Measurements from ENCODE around the gene RPS25. TPM values are rescaled to one million over a fixed set of nuclear protein-coding genes. Genes with fewer than 3 reads are reported as not detected.
A peak's percentile ranks its signal among the peaks of the same experiment; 100 is the strongest.
"Not testable (repeated sequence)": the region's sequence is repeated elsewhere in the genome, so short reads cannot be mapped to it uniquely, and the experiment has no call there.

Gene RPS25
- total RNA-seq, 1 donor from 2014 or later = 705 TPM

GRCh38 chr11:119038884-119039283 lies 20.7 kb upstream of the RPS25 start:
- no peak for DNase-seq

DNA sequence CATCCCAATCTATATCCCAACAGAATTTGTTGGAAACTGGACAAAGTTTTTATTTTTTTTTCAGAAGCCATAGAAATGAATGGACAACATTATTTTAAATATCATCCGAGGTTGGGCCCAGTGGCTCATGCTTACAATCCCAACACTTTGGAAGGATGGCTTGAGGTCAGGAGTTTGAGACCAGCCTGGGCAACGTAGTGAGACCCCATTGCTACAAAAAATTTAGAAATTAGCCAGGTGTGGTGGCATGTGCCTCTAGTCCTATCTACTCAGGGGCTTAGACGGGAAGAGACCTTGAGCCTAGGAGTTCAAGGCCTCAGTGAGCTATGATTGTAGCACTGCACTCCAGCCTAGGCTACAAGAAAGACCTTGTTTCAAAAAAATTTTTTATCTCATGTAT lies 16.7 kb upstream of the RPS25 start:
- no peak for DNase-seq

DNA sequence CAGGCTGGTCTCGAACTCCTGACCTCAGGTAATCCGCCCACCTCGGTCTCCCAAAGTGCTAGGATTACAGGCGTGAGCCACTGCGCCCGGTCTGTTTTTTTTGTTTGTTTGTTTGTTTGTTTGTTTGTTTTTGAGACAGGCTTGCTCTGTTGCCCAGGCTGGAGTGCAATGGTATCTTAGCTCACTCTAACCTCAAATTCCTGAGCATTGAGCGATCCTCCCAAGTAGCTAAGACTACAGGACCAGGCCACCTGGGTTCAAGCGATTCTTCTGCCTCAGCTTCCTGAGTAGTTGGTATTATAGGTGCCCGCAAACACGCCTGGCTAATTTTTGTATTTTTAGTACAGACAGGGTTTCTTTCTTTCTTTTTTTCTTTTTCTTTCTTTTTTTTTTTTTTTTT lies 15.3 kb upstream of the RPS25 start:
- DNase-seq = not testable (repeated sequence)

DNA sequence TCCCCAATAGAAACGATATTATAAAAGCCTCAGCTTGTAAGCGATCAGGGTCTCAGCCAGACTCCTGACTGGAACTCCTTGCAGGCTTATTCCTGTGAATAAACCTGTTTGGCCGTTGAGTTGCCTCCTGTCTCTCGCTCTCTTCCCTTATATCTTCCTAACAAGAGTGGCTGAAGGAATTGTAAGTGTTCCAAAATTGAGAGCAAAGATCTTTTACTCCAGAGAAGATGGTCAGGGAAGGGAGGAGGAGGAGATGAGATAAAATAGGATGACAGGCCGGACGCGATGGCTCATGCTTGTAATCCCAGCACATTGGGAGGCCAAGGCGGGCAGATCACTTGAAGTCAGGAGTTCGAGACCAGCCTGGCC lies 13.8 kb upstream of the RPS25 start:
- DNase-seq = no peak

DNA sequence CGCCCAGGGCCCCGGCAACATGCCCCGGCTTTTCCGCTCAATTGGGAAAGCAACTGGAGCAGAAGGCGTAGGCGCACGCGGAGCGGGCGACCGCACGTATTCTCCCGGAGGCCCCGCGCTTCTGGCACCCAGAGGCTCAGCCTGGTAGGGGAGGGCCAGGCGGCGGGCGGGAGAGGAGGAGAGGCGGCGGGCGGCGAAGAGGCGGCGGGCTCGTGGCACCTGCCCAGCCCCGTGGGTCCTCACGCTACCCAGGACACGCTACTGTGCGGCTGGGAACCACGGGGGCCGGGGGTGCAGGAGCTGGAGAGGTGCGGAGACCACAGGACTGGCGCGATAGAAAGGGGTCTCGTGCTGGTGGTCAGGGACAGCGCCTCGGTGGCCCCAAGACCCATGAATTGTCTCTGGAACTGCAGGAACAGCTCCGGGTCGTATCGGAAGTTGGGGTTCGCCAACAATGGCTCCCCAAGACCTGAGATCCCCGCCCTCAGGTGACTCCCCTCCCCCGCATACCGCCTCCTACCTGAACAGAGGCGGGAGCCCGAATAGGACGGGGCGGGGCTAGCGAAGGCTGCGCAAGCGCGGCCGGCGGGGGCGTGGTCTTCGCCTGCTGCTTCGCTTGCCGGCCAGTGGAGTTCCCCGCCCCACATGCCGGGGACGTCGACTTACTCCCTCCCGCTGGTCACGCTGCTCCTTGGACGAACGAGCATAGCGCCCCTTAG lies 12.3 kb upstream of the RPS25 start, which contains the start of gene SLC37A4:
TSS of gene SLC37A4 (minus strand) at position 549 of the 719 bp plus-strand sequence.
- DNase-seq = peak; percentile 95

DNA sequence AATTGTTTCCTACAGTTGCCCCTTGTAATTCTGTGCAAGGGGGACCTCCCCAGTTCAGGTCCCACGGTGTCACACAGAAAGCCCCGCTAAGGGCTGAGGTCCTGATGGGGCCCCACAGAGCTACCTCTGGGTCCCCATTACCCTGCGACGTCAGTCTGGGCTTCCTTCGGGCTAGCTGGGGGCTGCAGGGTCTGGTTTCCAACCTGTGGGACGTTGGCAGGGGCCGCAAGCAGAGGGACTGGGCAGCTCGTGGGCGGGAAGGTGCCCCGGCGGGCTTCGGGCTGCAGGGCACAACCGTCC lies 11.8 kb upstream of the RPS25 start:
- DNase-seq = no peak

- no peak for DNase-seq
Observed at GRCh38 chr11:119029340-119030028, 11.3 kb upstream of the RPS25 start.

GRCh38 chr11:119029069-119029339 lies 10.9 kb upstream of the RPS25 start:
- no peak for DNase-seq

DNA sequence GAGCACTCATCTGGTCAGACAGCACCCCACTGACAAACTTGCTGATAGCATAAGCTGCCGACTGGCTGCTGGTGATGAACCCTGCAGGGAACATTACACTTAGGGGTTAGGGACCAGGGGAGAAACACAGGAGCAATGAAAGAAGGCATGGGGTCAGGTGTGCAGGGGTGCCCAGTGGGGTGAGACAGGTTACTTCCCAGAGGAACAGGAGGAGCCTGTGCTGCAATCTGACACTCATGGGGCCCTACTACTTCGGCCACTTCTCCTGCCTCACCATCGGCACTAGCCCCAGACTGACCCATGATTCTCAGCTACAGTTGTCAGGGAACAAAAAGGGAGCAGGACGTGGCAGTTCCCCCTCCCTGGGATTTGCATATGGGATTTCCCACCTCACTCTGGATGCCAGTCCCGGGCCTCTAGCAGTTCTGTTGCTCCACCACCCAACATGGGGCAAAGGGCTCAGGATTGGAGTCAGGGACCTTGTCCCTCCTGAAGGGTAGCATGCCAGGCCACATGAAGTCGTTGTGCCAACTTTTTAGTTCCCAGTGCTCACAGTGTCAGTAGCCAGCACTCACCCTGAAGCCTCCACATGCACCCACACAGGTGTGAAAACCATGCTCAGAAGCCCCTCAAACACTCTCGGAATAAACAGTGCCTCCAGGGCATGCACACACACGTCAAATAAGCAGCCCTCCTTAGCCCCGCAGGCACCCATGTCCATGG lies 10.4 kb upstream of the RPS25 start:
- DNase-seq = no peak

GRCh38 chr11:119027561-119028345 lies 9.6 kb upstream of the RPS25 start:
- DNase-seq = no peak

DNA sequence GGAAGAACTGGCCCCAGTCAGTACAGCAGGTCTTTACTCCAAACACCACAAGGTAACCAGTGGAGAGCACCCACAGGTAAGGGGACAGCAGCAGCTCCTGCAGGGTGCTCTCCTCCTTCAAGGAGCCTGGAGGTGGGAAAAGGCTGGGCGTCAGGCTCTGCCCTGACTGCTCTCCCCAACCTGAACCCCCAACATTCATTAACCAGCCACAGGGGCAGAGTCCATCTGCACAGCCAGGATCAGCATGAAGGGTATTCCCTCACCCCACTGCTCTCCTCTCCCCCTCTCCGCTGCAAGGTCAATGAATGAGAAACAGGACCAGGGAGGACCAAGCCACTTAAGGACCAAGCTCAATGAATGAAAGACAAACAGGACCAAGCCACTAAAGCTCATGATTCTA lies 8.8 kb upstream of the RPS25 start:
- DNase-seq = no peak

DNA sequence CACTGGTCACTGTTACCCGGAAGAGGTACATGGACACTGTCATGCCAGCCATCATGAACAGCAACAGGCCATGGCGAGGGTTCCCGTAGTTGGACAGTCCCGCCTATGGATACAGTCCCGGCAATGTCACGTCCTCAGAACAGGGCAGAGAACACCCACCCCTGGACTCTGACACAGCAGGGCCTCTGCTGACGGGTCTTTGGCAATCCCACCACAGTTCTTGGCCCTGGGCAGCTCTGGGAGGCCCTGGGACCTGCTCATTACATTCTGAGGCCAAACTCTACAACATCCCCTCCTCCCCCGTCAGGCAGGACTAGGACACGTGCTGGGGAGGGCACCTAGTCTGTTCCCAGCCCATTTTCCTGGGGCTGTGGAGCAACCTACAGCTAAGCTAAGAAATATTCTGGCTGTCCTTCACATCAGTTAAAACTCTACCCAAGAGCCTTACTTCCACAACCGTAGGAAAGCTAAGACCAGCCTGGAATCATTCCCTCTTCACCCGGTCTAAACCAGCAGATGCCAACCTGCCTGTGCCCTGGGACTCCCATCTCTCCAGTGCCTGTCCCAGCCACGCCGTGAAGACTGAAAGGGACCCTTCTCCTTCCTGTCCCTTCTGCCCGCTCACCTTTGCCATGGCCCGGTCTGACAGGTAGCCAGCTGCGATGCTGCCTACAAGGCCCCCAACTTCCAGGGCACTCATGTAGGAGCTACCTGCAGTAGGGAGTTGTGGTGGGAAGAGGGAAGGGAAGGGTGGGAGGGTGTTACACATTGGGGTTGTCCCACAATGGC lies 8.0 kb upstream of the RPS25 start:
- DNase-seq = no peak

DNA sequence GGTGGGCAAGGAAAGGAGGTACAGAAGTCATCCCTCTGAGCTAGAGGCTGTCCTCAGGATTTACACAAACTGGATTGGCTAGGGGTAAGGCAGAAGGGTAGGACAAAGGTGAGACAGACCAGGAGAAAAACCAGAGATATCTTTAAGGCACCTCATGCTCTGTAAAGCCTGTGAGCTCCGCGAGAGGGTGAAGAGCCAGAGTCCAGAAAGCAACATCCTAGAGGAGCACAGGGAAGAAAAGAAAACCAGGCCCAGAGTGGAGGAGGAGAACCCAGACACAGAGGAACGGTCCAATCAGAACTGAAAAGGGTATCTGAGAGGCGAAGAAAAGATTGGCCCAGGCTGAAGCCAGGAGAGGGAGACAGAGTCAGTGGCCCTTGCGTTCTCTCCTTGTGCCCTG lies 7.4 kb upstream of the RPS25 start:
- no peak for DNase-seq

DNA sequence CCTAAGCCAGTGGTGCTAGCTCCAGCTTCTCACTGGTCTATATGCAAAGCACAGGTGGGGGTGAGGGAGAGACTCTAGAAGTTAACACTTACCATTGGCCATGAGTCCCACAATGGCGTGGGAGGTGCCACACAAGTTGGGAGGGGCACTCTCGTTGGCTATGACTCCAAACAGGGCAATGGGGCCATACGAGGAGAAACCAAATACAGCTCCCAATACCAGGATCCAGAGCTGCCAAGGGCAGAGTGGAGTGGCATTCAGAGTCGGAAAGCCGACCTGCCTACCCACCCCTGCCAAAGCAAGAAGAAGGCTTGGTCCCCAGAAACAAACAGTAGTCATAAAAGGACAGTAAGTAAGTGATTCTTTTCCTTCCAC lies 6.9 kb upstream of the RPS25 start:
- DNase-seq = no peak

DNA sequence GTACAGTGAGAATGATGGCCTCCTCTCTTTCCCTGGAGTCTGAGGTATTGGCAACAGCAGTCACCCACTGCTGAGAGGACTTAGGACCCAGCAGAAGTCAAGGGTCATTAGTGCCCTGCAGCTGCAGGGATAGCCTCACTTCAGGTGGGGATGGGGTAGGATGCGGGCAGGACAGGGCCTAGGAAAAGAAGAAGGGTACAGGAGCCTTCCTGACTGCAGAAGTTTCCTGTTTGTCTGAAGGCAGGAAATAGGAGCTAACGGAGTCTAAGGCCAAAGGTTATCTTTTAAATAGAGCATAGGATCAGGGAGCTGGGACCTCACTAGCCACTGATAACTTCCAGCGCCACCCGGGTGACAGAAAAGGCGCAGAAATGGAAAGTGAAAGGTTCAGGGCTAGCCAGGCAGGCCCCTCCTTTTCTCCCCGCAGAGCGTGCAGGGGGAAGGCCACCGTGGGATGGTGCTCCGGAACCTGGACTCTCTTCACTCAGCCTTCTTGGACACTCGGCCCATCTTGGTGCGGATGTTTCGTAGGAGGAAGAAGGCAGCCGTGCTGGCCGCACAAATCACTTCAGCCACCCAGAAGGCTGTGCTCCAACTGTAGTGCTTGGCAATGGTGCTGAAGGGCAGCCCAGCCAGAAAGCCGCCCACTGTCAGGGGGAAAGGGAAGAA lies 6.4 kb upstream of the RPS25 start:
- DNase-seq = no peak

DNA sequence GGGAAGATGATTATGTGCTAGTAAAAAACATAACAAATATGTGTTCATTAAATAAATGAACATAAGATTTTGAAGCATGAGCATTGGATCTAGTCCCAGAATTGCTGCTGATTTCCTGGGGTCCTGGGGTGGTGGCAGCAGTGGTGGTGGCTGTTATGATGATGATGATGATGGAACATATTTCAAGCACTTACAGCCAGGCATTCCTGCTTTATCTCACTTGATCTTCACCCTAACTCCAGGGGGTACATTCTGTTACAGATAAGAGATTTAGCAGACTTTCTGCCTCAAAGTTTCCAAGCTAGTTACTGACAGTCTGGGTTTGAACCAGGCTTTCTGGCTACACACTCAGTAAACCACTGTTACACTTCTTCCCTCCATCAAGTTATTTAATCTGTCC lies 5.6 kb upstream of the RPS25 start:
- DNase-seq = no peak

GRCh38 chr11:119021631-119022030 lies 3.5 kb upstream of the RPS25 start:
- no peak for DNase-seq

DNA sequence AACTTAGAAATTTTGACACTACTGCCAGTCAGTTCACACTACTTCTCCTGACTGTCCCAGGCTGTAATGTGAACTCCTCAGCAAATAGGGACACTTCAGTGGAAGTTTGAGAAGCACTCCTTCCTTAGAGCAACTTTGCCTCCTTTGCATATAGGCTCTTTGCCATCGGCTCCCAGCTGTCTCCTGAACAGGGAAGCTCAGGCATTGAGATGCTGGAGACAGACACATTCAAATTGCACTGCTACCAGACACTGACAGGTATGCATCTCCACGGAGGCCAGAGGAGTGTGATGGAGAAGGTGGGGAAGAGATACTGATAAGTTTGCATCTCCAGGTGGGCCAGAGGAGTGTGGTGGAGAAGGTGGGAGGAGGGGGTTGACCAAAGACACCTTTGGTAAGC lies 1.9 kb upstream of the RPS25 start:
- DNase-seq = no peak

DNA sequence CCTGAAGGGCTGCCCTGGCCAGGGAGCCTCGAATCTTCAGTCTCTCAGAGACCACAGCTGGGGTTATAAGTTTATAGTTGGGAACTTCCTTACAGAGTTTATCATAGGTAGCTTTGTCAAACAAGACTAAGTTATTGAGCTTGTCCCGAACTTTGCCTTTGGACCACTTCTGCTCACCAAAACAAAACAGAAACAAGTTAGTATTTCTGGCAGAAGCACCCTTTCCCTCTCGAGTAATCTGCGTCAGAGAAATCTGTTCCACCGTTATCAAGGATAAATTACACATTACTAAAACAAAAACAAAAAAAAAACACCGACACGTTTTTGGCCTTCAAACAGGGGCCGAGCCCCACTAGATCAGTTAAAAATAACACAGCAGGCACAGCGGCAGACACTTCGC lies 766 bp downstream of the RPS25 start:
- DNase-seq = not testable (repeated sequence)

GRCh38 chr11:119016216-119017009 lies 1.7 kb downstream of the RPS25 start:
- DNase-seq = no peak

- no peak for DNase-seq
Observed at GRCh38 chr11:119015054-119015611, 3.0 kb downstream of the RPS25 start.
